NCI-H82 treated with DMSO at 0.1 percent for 48 hours (cell line): ENCODE results near the gene PKD1L1.
"Not testable (repeated sequence)": the region's sequence is repeated elsewhere in the genome, so short reads cannot be mapped to it uniquely, and the experiment has no call there.

Experiments used
- DNase-seq: peaks from one replicate; lab custom pipeline; 2025; ENCODE audit not compliant: unreplicated experiment; lab: John Stamatoyannopoulos, UW

Gene PKD1L1

DNA sequence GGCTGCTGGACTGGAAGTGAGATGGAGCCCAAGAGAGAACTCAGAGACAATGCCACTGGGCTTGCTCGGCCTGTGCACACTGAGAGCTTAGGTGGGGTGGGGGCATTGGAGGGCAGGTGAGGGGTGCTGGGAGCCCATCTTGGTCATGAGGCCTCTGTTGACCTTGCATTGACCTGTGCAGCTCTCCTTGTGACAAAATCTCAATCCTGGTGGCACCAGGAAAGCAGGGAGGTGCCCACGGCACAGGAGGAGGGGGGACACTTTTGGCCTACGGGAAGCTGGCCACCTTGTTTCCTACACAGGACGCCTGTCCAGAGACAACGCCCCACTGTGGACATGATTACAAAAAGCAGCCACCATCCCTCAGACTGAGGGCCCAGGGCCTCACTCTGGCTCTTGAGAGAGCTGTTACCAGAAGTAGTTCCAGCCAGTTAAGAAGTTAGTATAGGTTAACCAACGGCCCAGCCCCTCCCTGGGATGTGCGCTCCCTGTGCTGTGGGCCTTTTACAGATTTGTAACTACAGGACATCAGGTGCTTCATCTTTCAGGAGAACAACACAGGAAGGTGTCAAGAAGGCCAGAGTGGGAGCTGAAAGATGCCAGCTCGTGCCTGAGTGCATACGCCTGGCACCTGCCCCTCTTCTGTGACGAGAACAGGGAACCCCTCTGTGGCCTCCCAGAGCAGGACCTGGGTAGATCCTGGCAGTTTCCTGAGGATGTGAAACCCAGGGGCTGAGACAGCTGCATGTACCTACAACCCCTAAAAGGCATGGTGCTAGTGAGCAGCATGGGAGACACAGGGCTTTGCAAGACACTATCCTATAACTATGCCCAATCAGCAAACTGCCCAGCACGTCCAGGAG is 10.3 kb downstream of the PKD1L1 start:
- no peak for DNase-seq

DNA sequence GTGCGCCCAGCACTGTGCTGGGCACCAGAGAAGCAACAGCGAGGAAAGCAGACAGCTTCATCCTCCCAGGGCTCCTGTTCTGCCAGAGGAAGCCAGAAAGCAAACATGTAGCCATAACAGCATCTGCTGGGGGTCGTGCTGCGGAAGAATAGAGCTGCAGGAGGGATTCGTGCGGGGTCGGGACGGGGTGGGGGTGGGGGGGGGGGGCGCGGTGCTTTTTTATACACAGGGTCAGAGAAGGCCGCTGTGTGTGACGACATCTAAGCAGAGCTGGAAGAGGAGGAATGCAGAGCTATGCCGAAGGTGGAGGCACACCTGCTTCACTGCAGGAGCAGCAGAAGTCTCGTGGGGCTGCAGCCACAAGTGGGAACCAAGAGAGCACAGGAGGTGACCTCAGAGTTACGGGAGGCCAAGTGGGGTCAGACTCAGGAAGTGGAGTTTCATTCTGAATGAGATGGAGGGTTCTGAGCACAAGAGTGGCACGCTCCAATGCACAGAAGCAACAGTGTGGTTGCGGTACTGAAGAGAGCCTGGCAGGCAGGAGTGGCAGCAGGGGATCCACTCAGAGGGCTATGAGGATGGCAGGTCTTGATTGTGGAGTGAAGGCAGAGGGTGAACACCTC is 11.1 kb downstream of the PKD1L1 start:
- no peak for DNase-seq

DNA sequence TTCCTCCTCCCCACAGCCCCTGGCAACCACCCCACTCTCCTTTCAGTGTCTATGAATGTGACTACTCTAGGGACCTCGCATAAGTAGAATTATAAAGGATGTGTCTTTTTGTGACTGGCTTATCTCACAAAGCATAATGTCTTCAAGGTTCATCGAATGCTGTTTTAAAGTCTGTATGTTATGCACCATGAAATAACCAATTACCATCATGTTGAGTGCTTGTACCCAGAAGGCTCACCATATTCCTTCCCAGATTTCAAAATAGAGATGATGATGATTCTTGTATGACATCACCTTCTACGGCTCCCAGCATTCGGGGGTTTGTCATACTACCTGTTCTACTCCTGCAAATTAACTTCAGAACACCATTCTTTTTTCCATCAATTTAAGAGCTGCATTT is 11.9 kb downstream of the PKD1L1 start:
- DNase-seq: no peak

DNA sequence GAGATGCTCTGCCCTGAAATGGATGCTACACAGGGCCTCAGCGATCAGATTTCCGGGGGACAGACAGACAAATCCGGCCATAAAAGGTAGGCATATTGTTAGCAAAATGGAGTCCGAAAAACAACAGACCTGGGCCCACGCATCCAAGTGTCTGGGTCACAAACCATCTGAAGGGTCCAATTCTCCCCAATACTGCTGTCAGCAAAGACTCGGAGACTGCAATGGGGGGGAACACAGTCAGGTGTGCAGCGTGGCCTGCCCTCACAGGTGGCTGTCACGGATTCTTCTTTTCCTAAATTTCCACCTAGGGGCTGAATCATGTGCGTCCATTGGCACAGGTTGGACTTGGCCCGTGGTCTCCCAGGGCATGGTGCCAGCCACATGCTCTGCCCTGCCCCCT is 12.9 kb downstream of the PKD1L1 start:
- no peak for DNase-seq

DNA sequence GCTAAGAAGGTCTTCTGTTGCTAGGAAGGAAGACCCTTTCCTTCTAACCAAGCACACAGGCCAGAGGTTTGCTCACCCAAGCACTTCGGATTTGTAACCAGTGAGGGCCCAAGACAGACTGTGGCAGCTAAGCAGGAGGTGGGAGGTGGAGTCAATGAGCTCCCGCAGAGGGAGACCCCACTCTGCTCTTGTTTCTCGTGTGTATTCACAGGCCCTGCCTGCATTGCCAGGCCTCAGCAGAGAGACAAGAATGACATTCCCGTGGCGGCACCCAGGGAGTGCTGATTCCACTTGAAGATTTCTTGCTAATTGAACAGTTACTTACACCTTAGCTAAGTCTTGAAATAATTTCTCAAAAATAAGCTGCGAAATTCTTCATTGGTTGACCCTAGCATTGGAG is 13.4 kb downstream of the PKD1L1 start:
- DNase-seq: no peak

DNA sequence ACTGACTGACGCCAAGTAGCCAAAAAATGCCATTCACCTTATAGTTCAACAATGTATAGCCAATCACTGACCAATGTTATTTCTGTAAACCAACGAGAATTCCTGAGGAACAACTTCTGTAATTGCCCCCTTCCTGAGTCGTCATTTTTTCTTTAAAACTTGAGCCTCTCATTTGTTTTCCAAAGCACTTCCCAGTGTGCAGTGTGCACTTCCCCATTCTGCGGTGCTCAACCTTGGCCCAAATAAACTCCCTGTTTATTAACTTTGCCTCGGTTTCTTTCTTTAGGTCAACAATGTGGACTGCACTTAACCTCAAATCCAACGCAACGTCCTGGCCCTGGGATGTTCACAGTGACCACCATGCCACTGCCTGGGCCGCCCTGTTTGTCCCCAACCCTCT is 15.1 kb downstream of the PKD1L1 start:
- no peak for DNase-seq

DNA sequence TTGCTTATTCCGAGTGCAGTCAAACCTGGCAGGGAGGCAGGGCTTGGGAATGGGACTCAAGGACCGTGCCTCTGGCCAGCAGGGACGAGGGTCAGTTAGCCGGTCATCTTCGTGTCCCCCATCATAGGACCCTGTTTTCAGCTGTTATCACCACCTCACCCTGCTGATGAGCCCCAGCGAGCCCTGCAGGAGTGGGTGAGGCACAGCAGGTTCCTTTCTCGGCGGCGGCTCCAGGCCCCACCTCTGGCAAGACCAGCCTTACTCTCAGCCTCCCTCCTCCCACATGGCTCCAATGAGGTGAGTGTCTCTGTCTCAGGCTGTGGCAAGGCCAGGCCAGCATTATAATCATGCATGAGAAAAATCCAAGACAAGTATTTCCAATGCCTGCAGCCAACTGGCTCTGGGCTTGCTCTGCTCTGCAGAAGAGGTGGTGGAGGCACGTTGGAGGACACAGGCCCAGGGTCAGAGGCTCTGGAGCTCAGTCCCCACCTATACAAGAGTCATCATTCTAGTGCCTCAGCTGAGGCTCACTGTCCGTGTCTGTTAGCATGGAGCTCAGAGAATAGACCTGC is 15.7 kb downstream of the PKD1L1 start:
- DNase-seq: no peak

DNA sequence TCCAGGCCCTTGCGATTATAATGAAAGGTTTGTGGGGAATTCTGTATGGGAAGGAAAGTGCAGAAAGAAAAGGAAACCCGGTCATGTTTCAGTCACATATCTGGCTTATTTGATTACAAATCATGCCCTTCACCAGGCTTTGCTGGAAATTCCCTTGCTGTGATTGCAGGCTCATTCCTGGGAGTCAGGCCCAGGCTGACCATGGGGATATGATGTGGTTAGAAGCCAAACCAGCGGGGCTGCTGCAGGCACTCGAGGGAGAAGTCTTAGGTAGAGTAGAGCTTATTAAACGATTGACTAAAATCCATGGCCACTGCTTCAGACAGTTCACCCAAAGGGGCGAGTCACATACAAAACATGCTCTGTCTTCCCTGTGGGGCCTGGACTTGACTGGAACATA is 16.2 kb downstream of the PKD1L1 start:
- no peak for DNase-seq

DNA sequence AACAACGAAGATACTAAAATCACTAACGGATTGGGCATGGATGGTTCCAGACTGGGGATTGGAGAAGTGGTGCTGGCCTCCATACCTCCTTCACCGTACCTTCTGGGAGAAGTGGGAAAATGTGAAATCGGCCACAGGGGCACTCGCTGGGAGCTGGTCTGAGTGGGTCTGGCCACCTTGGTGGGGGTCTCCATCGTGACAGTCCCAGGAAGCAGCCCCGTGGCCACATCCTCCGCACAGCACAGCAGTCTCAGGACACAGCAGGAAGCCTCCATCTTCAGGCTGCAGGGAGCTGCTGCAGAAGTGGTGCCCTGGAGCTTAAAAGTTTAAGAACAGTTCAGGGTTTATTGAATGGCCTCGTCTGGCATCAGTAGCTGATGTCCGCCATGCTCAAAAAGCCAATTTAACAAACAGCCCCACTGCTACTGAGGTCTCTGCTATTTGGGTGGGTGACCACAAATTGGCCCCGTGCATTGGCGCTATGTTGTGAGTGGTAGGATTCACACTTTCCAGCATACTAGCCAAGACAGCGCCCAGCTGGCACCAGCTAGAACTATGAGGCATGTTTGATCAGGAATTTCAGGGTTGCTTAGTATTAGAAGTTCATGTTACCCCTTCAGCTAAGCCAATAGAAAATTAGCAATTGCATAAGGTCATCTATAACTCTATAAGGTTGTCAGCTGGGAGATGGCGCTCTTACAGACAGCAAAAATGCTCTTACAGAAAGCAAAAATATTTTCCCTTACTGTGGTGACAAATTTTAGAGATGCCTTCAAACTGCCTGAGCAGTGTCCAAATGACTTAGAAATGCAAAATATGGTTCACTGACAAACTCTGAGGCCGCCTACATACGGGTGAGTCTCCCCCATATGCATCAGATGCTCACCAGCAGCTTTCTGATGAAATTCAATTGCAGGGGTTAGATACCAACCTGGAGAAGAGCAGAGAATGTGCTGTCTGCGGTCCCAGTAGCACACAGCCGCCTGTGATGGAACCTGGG is 17.0 kb downstream of the PKD1L1 start:
- DNase-seq: no peak

DNA sequence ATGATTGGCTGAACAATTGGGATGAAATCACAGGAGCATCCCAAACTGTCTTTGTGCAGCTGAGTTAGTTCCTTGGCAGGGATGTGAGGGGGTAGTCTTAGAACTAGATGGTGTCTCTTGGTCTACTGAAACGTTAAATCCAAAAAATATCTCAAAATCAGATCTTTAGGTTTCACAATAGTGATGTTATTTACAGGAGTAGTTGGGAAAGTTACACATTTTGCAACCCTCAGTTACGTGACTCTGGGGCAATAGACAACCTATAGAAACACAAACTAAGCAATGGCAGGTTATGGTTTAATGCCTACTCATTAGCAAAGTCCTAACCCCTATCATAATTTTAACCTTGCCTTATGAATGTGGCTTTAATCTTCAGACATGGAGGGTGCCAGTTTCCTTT is 24.0 kb downstream of the PKD1L1 start:
- DNase-seq: no peak

DNA sequence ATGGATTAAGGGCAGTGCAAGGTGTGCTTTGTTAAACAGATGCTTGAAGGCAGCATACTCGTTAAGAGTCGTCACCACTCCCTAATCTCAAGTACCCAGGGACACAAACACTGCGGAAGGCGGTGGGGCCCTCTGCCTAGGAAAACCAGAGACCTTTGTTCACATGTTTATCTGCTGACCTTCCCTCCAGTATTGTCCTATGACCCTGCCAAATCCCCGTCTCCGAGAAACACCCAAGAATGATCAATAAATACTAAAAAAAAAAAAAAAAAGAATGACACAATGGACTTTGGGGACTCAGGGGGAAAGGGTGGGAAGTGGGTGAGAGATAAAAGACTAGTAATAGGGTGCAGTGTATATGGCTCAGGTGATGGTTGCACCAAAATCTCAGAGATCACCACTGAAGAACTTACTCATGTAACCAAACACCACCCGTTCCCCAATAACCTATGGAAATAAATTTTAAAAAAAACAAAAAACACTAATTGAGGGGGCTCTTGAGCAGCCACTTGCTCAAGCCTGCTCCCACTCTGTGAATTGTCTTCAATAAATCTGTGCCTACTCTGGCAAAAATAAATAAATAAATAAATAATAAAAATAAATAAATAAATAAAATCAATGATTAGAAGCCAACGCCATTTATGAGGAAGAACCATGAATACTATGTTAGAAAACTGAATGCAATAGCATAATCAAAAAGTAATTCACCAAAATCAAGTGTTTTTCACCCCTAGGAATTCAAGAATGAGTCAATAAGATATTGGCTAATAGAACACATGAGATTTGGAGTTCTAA is 25.0 kb downstream of the PKD1L1 start:
- DNase-seq: not testable (repeated sequence)

DNA sequence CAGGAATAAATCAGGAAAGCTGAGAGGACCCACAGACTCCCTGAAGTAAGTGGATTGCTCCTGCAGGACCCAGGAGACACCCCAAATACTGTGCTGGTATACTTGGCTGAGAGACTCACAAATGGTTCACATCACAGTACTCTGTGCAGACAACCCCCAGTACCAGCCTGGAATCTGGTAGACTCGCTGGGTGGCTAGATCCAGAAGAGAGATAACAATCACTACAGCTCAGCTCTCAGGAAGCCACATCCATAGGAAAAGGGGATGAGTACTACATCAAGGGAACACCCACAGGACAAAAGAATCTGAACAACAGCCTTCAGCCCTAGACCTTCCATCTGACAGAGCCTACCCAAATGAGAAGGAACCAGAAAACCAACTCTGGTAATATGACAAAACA is 31.8 kb downstream of the PKD1L1 start:
- not testable (repeated sequence) for DNase-seq

DNA sequence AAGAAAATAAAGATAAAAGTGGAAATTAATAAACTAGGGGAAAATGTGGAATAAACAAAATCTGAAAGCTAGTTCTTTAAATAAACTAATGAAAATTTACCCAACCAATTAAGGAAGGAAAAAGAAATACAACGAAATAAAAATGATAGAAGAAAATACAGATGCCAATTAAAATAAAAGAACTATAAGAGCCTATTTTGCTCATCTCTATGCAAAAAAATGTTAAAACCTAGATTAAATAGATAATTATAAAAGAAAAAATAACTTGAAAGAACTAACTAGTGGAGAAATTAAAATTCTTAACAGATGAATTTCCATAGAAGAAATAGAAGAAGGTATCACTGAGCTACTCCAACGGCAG is 32.7 kb downstream of the PKD1L1 start:
- no peak for DNase-seq

DNA sequence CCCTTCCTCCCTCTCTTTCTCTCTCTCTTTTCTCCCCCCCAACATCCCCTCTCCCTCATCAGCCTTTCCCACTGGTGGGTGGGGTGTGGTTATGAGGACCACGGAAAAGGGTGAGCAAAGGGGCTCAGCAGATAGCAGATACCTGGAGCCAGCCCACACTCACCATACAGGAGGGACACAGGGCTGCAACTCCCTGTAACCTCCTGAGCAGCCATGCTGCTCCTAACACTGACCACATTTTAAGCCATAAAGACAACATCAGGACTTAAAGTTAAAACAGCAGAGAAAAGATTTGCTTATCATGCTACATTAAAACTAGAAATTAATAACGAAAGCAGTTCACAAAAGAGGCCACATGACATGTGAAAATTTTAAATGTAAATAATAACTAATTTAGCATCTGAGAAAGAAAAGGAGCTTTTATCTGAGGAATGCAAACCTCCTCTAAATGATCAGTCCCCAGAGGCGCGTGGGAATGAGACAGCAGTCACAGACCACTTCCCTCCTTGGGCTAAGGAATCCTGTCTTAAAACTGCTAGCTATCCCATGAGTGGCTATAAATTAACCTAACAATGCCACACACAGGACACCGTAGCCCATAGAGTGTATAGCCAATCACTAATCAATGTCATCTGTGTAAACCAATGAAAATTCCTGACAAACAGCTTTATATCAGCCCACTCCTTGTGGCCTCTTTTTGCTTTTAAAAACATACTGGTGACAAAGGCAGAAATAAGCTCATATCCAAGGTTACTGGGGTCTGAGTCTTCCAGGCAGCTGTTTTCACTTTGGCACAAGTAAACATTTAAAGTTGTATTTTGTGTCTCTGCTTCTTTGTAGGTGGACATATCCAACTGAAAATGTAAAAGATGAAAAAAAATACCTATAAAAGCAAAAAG is 33.3 kb downstream of the PKD1L1 start:
- no peak for DNase-seq

DNA sequence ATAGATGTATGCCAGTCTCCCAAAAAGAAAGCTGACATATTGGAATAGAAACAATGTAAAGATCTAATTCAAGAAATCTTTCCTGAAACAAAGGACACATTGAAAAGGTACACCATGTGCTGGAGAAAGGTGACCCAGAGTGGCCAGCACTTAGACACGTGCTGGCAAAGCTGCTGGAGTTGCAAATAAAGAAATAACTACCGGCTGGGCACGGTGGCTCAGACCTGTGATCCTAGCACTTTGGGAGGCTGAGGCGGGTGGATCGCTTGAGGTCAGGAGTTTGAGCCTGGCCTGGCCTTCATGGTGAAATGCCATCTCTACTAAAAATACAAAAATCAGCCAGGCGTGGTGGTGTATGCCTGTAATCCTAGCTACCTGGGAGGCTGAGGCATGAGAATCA is 35.9 kb downstream of the PKD1L1 start:
- no peak for DNase-seq

DNA sequence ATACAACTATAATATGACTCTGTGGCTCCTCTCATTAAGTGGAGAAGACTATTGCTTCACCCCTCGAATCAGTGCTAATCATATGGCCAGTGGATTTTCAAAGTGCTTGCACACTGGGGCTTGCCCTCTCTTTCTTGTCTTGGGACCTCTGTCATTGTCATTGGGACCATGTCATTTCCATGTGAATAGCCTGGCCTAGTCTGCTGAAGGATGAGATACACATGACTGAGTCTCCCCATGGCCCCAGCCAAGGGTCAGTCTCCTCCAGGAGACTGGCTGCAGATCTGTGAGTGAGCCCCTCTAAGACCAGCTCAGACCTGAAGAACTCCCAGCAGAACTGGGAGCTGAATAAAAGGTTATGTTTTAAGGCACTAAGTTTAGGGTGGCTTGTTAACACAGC is 39.5 kb downstream of the PKD1L1 start:
- DNase-seq: no peak

DNA sequence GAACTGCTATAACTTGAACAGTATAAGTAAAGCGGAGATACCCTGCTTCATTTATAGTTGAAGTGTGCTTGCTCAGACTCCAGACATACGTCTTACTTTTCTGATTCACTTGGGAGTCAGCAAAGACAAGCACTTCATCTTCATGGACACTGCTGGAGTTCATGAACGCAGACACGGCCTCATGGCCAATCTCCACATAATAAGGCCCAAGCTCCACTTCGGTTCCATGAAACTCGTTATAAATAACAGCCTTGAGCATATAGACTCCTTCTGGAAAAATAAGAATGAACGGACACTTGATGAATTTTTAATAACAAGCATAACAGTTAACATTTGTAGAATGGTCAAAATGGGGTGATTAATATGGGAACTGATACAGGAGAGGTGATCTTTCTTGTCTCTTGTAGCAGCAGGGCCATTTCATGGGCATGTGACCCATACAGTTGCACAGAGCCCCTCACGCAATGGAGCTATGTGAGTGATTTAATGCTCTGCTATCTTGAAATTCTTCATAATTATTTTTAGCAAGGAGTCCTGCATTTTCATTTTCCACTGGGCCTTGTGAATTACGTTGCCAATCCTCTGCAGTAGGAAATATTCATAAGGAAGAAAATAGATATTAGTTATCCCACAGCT is 40.2 kb downstream of the PKD1L1 start:
- no peak for DNase-seq

DNA sequence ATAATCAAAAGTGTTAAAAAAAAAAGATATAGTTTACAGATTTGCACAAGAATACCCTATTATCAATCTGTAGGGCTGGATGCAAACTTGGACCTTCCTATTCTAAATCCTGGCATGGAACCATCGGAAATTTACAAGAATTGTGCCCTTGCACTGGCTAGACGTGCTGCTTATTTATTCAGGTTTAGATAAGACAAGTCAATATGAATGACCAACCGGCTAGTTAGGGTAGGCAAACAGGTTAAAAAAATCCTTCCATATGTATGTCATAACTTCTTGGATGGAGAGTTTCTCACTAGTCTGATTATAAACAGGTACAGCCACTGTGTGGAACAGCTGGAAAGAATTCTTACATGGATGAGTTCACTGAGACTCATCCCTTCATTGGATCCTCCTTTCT is 41.4 kb downstream of the PKD1L1 start:
- no peak for DNase-seq
